Endodermal cell (in vitro differentiated cells): ENCODE data around the gene ENPP7. TPM values are rescaled to one million over a fixed set of nuclear protein-coding genes. Genes with fewer than 3 reads are reported as not detected.
A peak's percentile ranks its signal among the peaks of the same experiment; 100 is the strongest.

ENCODE experiments used
- DNase-seq: peaks from one replicate; pipeline ENCODE4 v3.0.0-alpha.2; 2017
- H3K27ac ChIP-seq: 2 replicates; pipeline ENCODE4 v1.5.1; 2013; ENCODE audit warnings: mild to moderate bottlenecking, low read depth, low read length, moderate library complexity
- H3K27me3 ChIP-seq: 2 replicates; pipeline ENCODE4 v1.6.1; 2013; ENCODE audit warnings: mild to moderate bottlenecking, low read length, moderate library complexity; ENCODE audit not compliant: insufficient read depth, control insufficient read depth, poor library complexity, severe bottlenecking
- H3K36me3 ChIP-seq: 2 replicates; pipeline ENCODE4 v1.7.0; 2013; ENCODE audit warnings: mild to moderate bottlenecking, low read length, moderate library complexity; ENCODE audit not compliant: control insufficient read depth, insufficient read depth
- H3K4me1 ChIP-seq: one replicate; pipeline ENCODE4 v1.7.0; 2013; ENCODE audit warnings: low read length; ENCODE audit not compliant: control insufficient read depth, insufficient read depth
- H3K4me3 ChIP-seq: 2 replicates; pipeline ENCODE4 v1.5.1; 2013; ENCODE audit warnings: mild to moderate bottlenecking, low read length, moderate library complexity
- H3K9ac ChIP-seq: 2 replicates; pipeline ENCODE4 v1.6.1; 2013; ENCODE audit warnings: mild to moderate bottlenecking, low read length, moderate library complexity; ENCODE audit not compliant: poor library complexity, severe bottlenecking; ENCODE audit errors: extremely low read depth
- H3K9me3 ChIP-seq: 2 replicates; pipeline ENCODE4 v1.6.1; 2013; ENCODE audit warnings: mild to moderate bottlenecking, low read length, moderate library complexity; ENCODE audit not compliant: control insufficient read depth
- H3K27ac Mint-ChIP-seq: 2 replicates; pipeline ENCODE4 v1.8.0; 2020; ENCODE audit warnings: mixed read lengths
- H3K27me3 Mint-ChIP-seq: 2 replicates; pipeline ENCODE4 v1.8.0; 2021; ENCODE audit warnings: mild to moderate bottlenecking, mixed read lengths; ENCODE audit not compliant: insufficient read depth
- H3K36me3 Mint-ChIP-seq: 2 replicates; pipeline ENCODE4 v1.8.0; 2020; ENCODE audit warnings: low read depth, mixed read lengths
- H3K4me1 Mint-ChIP-seq: 2 replicates; pipeline ENCODE4 v1.8.0; 2020; ENCODE audit warnings: mixed read lengths
- H3K4me3 Mint-ChIP-seq: 2 replicates; pipeline ENCODE4 v1.8.0; 2020; ENCODE audit warnings: mild to moderate bottlenecking, moderate library complexity, mixed read lengths
- H3K9me3 Mint-ChIP-seq: 2 replicates; pipeline ENCODE4 v1.8.0; 2020; ENCODE audit warnings: mild to moderate bottlenecking, mixed read lengths
- WGBS, 2 experiments: methylation state at CpG; one replicate each; pipeline versions ENCODE4 v1.1.5 to v1.1.7; 2013; ENCODE audit warnings: missing lambda C conversion rate in 2 of 2, mixed read lengths in 1 of 2; ENCODE audit not compliant: insufficient coverage in 1 of 2, insufficient read length in 1 of 2; 5-methylcytosine and 5-hydroxymethylcytosine counted together
- total RNA-seq, 2 donors: library from RNA; stranded (reverse); fragmentation: NEBNext Ultra II Directional in 1 of 2; extraction: Animal tissue kit (Norgen Biotek cat#: 25700) in 1 of 2; gene quantifications; 2 replicates in 1 of 2; 3 replicates in 1 of 2; pipeline ENCODE4 v1.2.1, GENCODE V29; 2021
- TF ChIP-seq, protein P1 (sequence below): fragments of 200-600 bp; sonication (generic); conservative IDR thresholded peaks from 2 replicates; pipeline ENCODE4 v1.5.0; 2021; ENCODE audit warnings: antibody characterized with exemption, mild to moderate bottlenecking

The ENPP7 gene
- total RNA-seq, 2 donors from 2014 or later = not detected

- Mint-ChIP-seq H3K4me1 (peaks cover 6% of the 10 kb centered on the region), H3K36me3 (no peaks in the 10 kb centered on the region), H3K4me3 (peak overlapping the region; percentile 44), H3K27me3 (peaks cover 71% of the 10 kb centered on the region), H3K27ac (no peak overlapping the region), H3K9me3 (no peaks in the 10 kb centered on the region)
- peak; percentile 69 for DNase-seq
- H3K9ac ChIP-seq = no peak overlapping the region
- H3K27me3 ChIP-seq = peaks cover 75% of the 10 kb centered on the region
- no peaks in the 10 kb centered on the region for H3K36me3 ChIP-seq
- H3K27ac ChIP-seq = no peak overlapping the region
- peaks cover 5% of the 10 kb centered on the region for H3K4me1 ChIP-seq
- peak overlapping the region; percentile 69 for H3K4me3 ChIP-seq
- WGBS, 2 experiments = 0 to 5% methylated on average over 3 to 71 of the region's 74 CpGs
- no peaks in the 10 kb centered on the region for H3K9me3 ChIP-seq
- TF ChIP-seq, protein P1, sequence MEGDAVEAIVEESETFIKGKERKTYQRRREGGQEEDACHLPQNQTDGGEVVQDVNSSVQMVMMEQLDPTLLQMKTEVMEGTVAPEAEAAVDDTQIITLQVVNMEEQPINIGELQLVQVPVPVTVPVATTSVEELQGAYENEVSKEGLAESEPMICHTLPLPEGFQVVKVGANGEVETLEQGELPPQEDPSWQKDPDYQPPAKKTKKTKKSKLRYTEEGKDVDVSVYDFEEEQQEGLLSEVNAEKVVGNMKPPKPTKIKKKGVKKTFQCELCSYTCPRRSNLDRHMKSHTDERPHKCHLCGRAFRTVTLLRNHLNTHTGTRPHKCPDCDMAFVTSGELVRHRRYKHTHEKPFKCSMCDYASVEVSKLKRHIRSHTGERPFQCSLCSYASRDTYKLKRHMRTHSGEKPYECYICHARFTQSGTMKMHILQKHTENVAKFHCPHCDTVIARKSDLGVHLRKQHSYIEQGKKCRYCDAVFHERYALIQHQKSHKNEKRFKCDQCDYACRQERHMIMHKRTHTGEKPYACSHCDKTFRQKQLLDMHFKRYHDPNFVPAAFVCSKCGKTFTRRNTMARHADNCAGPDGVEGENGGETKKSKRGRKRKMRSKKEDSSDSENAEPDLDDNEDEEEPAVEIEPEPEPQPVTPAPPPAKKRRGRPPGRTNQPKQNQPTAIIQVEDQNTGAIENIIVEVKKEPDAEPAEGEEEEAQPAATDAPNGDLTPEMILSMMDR = no peak
Measured at GRCh38 chr17:79747508-79748294, 17.0 kb downstream of the ENPP7 start.

GRCh38 chr17:79748295-79749099, 17.8 kb downstream of the ENPP7 start:
- Mint-ChIP-seq H3K4me3 (no peak overlapping the region), H3K27ac (no peak overlapping the region), H3K36me3 (no peaks in the 10 kb centered on the region), H3K4me1 (peaks cover 3% of the 10 kb centered on the region), H3K9me3 (no peaks in the 10 kb centered on the region), H3K27me3 (peaks cover 70% of the 10 kb centered on the region)
- no peak overlapping the region for H3K27ac ChIP-seq
- TF ChIP-seq, protein P1 = no peak
- 4 to 8% methylated on average over 9 to 55 of the region's 55 CpGs for WGBS, 2 experiments
- no peaks in the 10 kb centered on the region for H3K36me3 ChIP-seq
- H3K9me3 ChIP-seq = no peaks in the 10 kb centered on the region
- peak; percentile 64 for DNase-seq
- no peak overlapping the region for H3K9ac ChIP-seq
- H3K4me1 ChIP-seq = no peaks in the 10 kb centered on the region
- peak overlapping the region; percentile 69 for H3K4me3 ChIP-seq
- H3K27me3 ChIP-seq = peaks cover 75% of the 10 kb centered on the region

DNA sequence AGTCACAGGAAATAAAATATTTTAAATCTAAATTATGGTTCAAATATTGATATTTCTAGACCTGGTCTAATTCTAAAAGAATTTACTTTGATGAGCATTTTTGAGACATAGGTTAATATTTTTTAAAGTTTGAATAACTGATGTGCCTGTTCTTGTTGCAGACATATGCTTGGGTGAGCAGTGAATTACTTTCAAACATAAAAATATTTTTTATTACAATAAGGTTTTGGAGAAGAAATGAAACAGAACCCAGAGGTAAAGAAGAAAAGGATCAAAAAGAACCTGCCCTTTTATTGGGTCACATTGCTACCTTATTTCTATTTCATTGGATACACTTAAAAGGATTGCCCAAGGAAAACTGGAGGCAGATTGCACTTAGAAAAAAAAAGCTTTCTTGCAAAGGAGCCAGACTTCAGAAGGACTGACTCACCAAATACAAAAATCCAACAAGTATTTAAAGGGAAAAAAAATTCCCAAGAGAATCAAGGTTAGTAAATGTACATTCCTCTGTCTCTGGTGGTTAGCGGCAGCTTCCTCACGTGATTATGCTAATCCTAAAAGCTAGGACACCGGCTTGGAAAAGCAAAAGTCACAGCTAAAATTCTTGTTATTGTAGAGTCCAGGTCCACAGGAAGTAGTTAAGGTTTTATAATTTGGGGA, 18.5 kb downstream of the ENPP7 start:
- no peaks in the 10 kb centered on the region for H3K36me3 ChIP-seq
- Mint-ChIP-seq H3K4me1 (peaks cover 3% of the 10 kb centered on the region), H3K27ac (no peak overlapping the region), H3K9me3 (no peaks in the 10 kb centered on the region), H3K36me3 (no peaks in the 10 kb centered on the region), H3K27me3 (peaks cover 65% of the 10 kb centered on the region), H3K4me3 (no peak overlapping the region)
- TF ChIP-seq, protein P1 = no peak
- H3K9me3 ChIP-seq = no peaks in the 10 kb centered on the region
- no peak overlapping the region for H3K27ac ChIP-seq
- no peaks in the 10 kb centered on the region for H3K4me1 ChIP-seq
- WGBS, 2 experiments = 0 to 43% methylated on average over 1 to 3 of the region's 3 CpGs
- no peak overlapping the region for H3K9ac ChIP-seq
- no peak overlapping the region for H3K4me3 ChIP-seq
- no peak for DNase-seq
- H3K27me3 ChIP-seq = peaks cover 71% of the 10 kb centered on the region
